GM19455 (cell line): Measurements from ENCODE around the gene ANKUB1.
"Not testable (repeated sequence)": the region's sequence is repeated elsewhere in the genome, so short reads cannot be mapped to it uniquely, and the experiment has no call there.

Experiments
- ATAC-seq: cut with Tn5 transposase; IDR thresholded peaks from one replicate; pipeline ENCODE4 v1.9.1; 2021; ENCODE audit not compliant: unreplicated experiment

Gene ANKUB1

DNA sequence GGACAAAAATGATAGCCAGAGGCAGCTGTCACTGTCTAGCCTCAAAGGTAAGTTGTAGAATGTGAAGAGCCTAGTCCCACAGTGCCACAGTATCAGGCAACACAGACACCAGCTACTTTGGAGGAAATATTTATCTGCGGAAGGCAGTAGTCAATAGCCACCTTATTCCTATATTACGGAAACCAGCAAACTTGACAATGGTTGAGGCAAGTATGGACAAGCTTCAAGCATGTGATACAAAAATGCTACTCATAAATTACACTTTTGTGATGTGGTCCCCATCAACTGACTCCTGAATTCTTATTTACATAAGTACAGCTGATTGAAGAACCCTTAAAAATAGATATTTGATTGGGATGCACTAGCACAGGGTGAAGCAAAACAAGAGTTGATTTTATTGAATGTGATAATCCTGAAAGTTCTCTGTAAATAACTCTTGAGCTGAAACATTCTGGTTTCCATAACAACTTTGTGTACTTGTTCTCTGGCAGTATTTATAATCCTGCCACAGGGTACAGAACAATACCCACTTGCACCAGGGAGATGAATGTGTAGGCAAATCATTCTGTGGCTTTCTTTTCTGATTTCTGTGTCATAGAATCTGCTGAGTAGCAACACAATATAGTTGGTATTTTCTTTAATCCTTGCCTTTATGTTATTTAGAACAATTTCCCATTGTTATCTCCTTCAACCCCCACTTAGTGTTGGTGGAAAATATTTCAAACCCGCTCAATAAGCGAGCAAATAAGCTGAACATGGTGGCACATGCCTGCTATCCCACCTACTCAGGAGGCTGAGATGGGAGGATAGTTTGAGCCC is at the start of gene ANKUB1:
Gene ANKUB1 (minus strand): TSS at position 103 of the 819 bp plus-strand sequence. CDS start 188 bp downstream, outside the sequence.
- no peak for ATAC-seq

DNA sequence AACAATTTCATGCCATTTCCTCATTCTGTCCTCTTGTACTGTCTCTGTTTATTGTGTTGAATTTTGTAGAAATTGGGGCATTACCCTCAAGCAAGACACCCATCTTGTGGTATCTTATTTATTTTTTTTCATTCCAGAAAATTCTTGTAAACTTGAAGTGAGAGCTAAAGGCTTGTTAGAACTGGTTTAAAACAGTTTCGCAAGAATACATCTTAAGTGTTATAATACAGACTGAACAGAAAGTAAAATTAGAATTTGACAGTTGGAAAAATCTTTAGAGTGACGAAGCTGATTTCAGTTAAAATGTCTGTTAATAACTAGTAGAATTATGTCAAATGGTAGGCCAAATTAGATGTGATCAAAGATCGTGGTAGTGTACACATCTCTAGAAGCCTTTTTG is 47.5 kb upstream of the ANKUB1 start:
- ATAC-seq: no peak

- not testable (repeated sequence) for ATAC-seq
These were observed 47.1 kb upstream of the ANKUB1 start for GRCh38 chr3:149839469-149839868.

DNA sequence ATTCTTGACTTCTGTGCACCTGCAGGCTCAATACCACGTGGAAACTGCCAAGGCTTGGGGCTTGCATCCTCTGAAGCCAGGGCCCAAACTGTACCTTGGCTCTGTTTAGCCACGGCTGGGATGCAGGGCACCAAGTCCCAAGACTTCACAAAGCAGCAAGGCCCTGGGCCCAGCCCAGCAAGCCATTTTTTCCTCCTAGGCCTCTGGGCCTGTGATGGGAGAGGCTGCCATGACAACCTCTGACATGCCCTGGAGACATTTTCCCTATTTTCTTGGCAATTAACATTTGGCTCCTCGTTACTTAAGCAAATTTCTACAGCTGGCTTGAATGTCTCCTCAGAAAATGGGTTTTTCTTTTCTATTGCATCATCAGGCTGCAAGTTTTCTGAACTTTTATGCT is 46.1 kb upstream of the ANKUB1 start:
- not testable (repeated sequence) for ATAC-seq

DNA sequence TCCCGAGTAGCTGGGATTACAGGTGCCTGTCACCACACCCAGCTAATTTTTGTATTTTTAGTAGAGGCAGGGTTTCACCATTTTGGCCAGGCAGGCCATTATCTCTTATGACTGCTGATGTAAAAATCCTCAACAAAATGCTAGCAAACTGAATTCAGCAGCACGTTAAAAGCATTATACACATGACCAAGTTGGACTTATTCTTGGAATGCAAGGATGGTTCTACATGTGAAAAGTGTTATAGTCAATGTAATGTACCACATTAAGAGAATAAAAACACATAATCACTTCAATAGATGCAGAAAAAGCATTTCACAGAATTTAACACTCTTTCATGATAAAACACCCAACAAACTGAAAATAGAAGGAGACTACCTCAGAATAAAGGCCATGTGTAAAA is 40.9 kb upstream of the ANKUB1 start:
- no peak for ATAC-seq

DNA sequence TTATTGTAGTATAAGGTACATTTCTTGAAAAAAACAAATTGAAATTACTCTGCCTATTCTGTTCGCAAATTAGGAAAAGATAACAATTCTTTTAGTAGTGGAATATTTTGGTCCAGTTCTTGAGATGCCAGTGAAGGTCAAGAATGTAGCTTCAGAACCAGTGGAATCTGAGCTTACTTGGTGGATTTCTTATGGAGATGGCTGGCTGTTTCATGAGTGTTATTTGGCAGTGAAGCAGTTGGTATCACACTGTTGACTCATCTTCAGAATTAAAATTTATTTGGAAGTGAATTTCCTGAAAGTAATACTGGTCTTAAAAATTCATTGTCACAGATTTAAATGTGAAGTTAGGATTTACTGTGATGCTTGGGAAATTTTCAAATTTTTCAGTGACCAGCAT is 39.7 kb upstream of the ANKUB1 start:
- ATAC-seq: no peak

- no peak for ATAC-seq
These were observed 39.0 kb upstream of the ANKUB1 start for GRCh38 chr3:149831321-149831720.

DNA sequence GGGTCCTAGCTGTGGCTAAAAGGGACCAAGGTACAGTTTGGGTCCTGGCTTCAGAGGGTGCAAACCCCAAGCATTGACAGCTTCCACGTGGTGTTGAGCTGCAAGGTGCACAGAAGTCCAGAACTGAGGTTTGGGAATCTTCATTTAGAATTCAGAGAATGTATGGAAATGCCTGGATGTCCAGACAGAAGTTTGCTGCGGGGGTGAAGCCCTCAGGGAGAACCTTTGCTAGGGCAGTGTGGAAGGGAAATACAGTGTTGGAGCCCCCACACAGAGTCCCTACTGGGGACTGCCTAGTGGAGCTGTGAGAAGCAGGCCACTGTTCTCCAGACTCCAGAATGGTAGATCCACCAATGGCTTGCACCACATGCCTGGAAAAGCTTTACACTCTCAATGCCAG is 38.5 kb upstream of the ANKUB1 start:
- ATAC-seq: no peak

GRCh38 chr3:149829631-149830030 is 37.3 kb upstream of the ANKUB1 start:
- ATAC-seq: not testable (repeated sequence)

DNA sequence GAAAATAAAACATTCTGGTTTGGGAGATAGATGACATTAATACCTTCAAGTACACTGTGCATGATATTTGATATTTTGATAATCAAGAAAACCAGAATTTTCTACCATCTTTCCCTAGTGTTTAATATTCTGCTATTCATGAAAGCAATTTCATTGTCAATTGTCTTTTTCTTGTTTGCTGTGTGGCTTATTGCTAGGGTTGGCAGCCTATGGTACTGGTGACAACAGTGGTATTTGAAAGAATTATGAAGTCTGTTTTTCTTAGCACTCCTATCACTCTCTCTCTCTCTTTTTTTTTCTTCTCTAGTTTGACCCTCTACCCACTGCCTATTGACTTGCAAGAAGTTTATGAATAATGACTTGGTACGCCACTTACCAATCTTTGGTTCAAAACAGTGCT is 36.0 kb upstream of the ANKUB1 start:
- no peak for ATAC-seq

- ATAC-seq: no peak
These were observed 34.3 kb upstream of the ANKUB1 start for GRCh38 chr3:149826636-149827035.

DNA sequence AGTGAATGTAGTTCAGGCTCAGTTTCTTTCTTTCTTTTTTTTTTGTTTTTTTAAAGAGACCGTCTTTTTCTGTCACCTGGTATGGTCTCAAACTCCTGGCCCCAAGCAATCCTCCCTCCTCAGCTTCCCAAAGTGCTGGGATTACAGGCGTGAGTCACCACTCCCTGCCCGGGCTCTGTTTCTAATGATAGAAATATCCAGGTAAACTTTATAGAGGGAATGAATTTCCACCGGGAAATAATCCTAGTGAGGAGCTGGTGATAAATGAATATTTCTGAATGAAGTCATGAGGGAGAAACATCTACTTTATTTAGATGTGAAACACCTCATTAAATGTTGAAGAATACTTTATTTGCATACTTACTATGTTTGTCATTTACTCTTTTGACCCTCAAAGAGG is 27.8 kb upstream of the ANKUB1 start:
- ATAC-seq: no peak

DNA sequence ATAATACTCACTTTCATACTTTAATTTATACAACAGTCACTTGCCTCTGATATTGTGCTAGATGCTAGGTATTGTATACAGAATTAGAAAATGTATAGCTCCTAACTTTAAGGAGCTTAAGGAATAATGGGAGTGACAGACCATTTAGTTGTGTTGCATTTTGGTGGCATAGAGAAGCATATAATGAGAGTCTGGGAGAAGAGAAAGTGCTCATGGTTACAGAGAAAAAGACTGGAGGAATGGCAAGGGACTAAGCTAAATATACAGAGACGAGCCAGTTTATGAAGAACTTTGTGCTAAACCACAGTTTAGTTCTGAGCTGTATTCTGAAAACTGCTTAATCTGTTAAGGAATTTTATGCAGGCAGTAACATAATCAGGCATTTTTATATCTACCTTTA is 27.1 kb upstream of the ANKUB1 start:
- no peak for ATAC-seq

- ATAC-seq: no peak
These were observed 24.6 kb upstream of the ANKUB1 start for GRCh38 chr3:149816986-149817385.

GRCh38 chr3:149816311-149816710 is 24.0 kb upstream of the ANKUB1 start:
- ATAC-seq: no peak

- no peak for ATAC-seq
These were observed 23.4 kb upstream of the ANKUB1 start for GRCh38 chr3:149815728-149816127.

- no peak for ATAC-seq
These were observed 23.0 kb upstream of the ANKUB1 start for GRCh38 chr3:149815321-149815720.

GRCh38 chr3:149813367-149814281 is 21.3 kb upstream of the ANKUB1 start:
- ATAC-seq: peak; percentile 16

GRCh38 chr3:149812606-149813366 is 20.4 kb upstream of the ANKUB1 start, which contains the start of gene RNF13:
Gene RNF13 (plus strand): TSS chr3:149813215. CDS start chr3:149846027, 32,812 bp downstream.
- peak; percentile 95 for ATAC-seq

DNA sequence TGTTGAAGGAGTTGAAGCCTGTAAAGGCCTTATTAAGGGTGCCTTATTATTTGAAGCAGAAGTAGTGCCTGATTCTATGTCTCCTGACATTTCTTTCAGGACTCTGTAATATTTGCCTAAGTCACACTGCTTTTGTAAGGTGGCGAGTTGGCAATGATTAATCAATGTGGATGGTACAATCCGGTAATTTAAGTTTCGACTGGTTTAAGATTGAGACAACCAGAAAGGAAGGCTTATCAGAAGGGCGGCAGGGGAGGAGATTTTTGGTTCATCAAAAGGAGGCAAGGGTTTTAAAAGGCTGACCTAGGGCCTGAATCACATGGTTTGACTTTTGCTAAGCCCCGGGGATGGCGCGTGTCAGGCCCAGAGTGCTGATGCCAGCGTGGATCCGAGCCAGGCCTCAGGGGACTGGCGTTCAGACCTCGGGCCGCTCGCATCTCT is 19.8 kb upstream of the ANKUB1 start:
- no peak for ATAC-seq

- no peak for ATAC-seq
These were observed 18.5 kb upstream of the ANKUB1 start for GRCh38 chr3:149810846-149811245.
